Renal cortical epithelial cell (primary cell): Measurements from ENCODE around the gene ERCC5. TPM values are rescaled to one million over a fixed set of nuclear protein-coding genes. Genes with fewer than 3 reads are reported as not detected.

ENCODE experiments used
- DNase-seq: peaks from one replicate; pipeline ENCODE4 v3.0.0-alpha.2; 2011; ENCODE audit warnings: low read depth
- total RNA-seq: library from RNA; depleted of rRNA; stranded (reverse); fragments of >200 nt; gene quantifications from 2 replicates; pipeline ENCODE4 v1.2.3, GENCODE V29; 2014

ERCC5 gene
- total RNA-seq, 1 donor from 2014 or later: 78.0 TPM

DNA sequence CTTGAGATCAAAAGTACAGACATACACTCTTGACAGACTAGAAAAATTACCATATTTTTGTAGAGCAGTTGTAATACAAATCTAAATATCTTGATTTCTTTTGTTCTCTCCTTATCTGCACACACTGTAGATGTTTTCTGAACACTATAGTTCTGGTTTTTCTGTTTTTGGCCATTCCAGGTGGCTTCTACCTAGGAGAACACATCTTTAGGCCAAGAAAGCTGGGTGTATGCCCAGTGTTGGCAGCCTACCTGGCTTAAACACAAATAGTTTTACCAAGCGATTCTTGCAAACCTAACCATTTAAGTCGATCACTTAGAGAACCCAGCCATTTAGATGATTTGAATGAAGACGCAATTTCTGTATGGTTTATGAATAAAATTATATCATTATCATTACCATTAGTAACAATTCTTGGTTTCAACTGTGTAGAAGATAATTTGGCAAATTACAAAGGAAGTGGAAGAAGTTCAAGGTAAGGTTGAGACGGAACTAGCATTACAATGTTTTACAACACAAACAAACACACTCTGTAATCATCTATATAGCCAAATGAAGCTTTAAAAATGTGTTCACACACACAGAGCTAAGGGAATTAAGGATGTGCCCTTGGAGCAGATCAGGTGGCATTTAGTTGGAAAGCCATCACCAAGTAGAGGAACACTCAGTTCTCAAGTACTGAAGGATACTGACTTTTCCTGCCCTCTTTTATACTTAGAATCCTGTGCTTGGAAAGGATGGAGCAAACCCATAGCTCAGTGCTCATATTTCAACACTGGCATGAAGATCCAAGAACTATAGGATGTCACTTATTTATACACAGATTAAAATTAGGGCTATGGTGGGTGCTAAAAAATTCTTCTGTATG lies 36.2 kb downstream of the ERCC5 start:
- no peak for DNase-seq

- no peak for DNase-seq
These were observed 46.7 kb downstream of the ERCC5 start for GRCh38 chr13:102892503-102892902.

DNA sequence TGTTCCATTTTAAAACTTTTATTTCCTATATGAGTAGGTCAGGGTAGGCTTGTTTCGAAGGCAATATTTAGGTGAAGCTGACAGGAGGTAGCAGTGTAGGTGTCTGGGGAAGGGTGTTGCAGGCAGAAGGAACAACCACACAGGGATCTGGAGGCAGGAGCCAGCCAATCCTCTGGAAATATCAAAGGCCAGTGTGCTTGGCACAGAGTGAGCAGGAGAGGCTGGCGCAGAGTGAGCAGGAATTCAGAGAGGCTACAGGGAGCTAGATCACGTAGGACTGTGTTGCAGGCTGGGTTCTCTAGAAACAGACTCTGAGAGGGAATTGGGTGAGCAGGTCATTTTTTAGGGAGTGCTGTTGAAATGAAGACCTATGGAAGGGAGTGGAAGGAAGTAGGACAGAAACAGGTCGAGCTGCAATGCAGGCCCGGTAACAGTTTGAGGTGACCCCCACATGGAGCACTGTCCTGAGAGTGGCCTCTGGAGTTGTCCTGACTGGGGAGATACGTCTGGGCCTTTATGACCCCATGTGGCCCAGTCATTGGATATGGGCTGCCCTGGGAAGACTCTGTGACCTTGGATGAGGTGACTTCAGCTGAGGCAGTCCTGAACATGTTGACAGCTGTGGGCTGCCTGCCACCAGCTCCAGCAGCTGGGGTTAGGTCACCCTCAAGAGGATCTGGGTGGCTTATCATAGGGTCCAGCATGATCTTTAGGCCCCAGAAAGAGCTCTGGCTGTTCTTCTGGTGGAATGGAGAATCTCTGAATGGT lies 51.7 kb downstream of the ERCC5 start:
- DNase-seq: no peak

- DNase-seq: no peak
These were observed 54.4 kb downstream of the ERCC5 start for GRCh38 chr13:102900193-102900608.

DNA sequence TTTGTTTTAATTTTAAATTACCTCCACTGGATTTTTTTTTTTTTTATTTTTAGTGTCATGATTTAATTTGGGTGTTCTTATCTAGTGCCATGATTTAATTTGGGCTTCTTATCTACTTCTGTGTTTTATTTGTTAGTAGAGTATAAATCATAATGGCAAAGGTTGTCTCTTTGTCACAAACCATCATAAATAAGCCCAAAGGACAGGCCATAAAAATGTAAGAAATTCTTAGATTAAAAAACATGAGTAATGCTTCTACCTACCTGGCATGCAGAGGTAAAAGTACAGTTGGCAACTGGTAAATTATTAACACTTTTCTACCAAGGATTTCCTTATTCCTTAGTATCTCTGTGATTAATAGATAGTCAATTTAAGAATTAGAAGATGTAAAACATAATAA lies 55.2 kb downstream of the ERCC5 start:
- peak; percentile 59 for DNase-seq

DNA sequence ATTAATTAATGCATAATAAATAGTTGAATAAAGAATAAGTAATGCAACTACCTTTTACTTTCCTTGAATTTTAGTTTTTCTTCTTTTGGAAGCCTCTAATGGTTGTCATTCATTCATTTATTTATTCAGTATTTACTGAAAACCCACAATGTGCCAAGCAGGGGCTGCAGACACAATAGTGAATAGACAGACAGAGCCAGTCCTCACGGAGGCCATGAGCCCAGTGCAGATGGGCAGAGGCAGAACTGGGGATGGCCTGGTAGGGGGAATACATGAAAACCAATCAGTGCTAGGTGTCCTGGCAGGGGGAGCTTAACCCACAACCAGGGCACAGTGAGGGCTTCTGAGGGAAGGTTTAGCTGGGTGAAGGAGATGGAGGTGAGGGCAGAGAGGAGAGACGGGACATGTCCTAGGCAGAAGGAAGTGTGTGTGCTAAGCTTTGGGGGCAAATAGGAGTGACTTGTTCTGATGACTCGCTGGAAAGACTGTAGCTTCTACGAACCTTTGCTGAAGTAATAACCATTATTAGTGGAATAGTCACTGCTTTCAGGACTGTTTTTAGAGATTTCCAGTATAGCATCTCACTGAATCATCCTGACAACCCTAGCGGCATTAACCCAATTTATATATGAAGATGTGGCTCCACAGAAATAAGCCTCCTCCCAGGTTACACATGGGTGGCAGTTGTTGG lies 55.9 kb downstream of the ERCC5 start:
- peak; percentile 49 for DNase-seq

- DNase-seq: peak; percentile 33
These were observed 57.0 kb downstream of the ERCC5 start for GRCh38 chr13:102902789-102903347.

DNA sequence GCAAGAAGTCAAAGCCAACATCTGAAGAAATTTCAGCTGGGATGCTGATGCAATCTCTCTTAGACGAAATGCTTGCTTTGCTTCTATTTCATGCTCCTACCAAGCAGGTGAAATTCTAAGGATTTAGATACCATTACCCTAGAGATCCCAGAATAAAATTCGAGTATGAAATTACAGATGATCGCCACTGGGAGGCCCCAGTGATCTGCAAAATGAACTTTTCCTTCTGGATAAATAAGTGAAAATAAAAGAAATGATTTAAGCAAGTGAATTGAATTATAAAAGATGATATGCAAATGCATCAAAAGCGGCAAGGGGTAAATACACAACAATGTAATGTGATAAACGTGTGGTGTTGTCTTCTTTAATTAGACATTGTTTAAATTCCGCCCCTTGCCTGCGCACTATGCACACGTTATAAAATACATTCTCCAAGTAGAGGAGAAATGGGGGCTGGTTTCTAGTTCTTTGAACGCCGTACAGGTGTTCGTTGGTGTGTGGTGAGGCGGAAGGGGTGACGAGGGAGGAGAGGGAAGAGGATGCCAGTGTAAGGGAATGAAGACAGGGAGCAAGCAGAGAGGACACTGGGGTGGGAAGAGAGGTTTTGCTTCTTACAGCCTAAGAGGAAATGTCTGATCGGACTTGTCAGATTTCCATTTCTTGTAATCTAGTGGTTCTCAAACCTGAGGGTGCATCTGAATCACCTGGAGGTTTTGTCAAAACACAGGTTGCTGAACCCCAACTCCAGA lies 58.0 kb downstream of the ERCC5 start:
- DNase-seq: peak; percentile 34

DNA sequence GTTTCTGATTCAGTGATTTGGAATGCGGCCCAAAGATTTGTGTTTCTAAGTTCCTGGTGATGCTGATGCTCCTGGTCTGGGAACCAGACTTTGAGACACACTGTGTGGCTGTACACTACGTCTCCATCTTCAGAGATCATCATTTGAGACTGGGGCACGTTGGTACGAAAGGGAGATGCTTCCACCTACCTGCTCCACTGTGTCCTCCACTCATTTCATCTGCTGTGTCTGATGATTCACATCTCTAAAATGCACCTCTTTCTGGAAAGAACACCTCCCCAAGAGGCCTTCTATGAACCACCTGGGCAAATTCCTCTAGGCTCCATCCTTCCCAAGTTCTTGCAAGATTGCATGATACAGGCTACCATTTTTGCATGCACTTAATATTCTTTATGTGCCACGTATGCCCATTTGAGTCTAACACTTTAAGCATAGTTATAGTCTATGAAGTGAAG lies 58.6 kb downstream of the ERCC5 start:
- DNase-seq: peak; percentile 11

DNA sequence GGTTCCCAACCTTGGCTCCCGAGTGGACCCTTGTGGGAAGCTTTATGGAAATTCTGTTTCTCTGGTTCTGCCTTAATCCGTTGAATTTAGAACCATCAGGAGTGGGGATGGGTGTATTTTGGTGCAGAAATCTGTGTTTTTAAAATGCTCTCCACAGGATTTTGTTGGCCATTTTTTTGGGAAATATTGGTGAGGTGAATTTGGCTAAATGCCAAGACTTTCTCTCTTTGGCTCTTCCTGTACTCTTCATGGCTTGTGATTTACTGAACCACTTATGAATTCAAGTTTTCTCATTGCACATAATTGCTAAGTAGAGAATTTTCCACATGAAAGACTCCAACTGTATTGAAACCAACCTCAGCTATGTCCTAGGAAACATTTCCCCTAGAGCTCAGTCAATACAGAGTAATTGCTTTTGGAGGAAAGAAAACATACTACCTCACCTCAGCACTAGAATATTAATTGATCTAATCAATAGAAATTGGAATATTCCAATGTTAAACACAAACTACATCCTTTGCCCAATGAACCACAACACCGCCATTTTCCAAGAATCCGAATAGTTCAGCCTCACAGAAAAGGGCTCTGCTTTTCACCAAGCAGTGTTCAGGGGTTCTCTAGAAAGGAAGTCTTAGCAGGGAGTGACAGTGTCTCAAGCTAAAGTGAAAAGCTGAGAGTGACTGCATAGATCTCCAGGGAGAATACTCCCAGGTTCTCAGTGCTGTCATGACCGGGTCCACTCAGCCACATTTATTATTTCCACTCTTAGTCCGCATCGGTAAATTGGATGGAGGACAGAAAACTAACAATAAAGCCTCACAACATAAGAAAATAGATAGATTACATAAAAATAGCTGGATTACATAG lies 60.3 kb downstream of the ERCC5 start:
- DNase-seq: peak; percentile 35

- no peak for DNase-seq
These were observed 61.4 kb downstream of the ERCC5 start for GRCh38 chr13:102907016-102907756.

- DNase-seq: no peak
These were observed 62.2 kb downstream of the ERCC5 start for GRCh38 chr13:102907886-102908515.

DNA sequence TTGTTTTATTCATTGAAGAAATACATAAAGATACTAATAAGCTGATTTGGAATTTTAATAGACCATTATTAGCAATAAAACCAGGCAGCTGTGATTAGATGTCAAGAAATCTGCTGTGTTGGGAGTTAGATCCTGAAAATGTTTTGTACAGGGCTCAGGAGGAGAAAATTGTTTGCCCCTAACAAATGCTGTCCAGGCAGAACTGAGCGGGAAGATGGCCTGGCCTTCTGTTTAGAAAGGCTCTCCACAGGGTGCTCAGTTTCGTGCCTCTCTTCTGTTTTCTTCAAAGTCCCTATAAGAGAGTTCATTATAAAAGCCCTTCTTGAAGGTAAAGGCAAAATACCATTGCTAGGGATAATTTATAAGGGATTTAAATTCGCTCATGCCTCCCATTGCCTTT lies 64.1 kb downstream of the ERCC5 start:
- no peak for DNase-seq

GRCh38 chr13:102911336-102911735 lies 65.5 kb downstream of the ERCC5 start:
- peak; percentile 18 for DNase-seq

DNA sequence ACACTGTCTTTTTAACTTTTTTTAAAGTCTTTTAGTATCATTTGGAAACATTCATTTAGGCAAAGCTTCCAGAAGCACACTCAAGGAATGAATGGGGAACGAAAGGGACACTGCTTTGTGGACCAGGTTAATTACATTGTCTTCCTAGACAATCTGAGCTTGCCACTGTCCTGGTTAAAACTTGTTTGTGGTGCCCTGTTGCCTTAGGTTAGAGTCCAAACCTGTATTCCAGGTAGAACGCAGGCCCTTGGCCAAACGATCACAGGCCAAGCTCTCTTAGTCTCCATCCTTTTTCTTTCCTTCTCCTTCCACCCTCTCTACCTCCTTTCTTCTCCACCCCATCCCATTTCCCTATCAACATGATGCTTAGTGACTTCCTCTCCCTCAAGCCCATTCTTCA lies 66.8 kb downstream of the ERCC5 start:
- no peak for DNase-seq

- peak; percentile 81 for DNase-seq
These were observed 68.1 kb downstream of the ERCC5 start for GRCh38 chr13:102913914-102914313.

- DNase-seq: no peak
These were observed 68.6 kb downstream of the ERCC5 start for GRCh38 chr13:102914339-102914930.

DNA sequence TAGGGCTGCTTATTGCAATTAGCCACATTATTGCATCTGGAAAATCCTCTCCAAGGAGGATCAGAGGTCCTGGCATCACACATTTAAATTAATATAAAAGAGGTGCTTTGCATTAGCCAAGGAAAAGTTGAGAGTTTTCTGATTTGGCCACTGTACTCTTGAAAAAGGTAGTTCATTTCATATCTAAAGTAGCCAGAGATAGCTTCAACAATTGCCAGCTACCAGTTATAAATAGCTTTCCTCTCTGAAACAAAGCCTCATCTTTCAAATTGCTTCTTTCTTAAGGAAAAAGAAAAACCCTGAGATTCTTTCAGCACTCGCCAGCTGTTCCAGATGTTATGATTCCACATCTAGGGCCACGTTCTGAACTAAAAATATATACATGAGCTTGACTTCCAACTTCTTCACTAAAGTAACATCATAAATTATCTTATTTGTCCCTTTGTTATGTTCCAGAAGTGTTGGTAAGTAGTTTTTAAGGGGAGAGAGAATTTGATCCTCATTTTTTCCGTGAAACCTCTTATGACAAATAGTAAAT lies 69.6 kb downstream of the ERCC5 start:
- no peak for DNase-seq
